Suppressor macrophage treated with lipopolysaccharide for 1 hour (primary cell): ENCODE results near the gene ARFGEF3.

Experiments
- DNase-seq, 3 donors: peaks; one replicate each; pipeline ENCODE4 v3.0.0-alpha.2; 2020 to 2022

Gene ARFGEF3

GRCh38 chr6:138242987-138243592 lies 81.4 kb downstream of the ARFGEF3 start:
- peak in 1 of 3 donors; percentile 9 for DNase-seq

GRCh38 chr6:138245751-138246150 lies 84.0 kb downstream of the ARFGEF3 start:
- no peak for DNase-seq

GRCh38 chr6:138246650-138247440 lies 85.1 kb downstream of the ARFGEF3 start:
- no peak for DNase-seq

- DNase-seq = no peak
These were observed 86.3 kb downstream of the ARFGEF3 start for GRCh38 chr6:138248011-138248410.

- no peak for DNase-seq
These were observed 87.1 kb downstream of the ARFGEF3 start for GRCh38 chr6:138248878-138249277.

GRCh38 chr6:138250053-138250452 lies 88.3 kb downstream of the ARFGEF3 start:
- DNase-seq = no peak

GRCh38 chr6:138250513-138251247 lies 88.9 kb downstream of the ARFGEF3 start:
- DNase-seq = no peak

- DNase-seq = no peak
These were observed 92.0 kb downstream of the ARFGEF3 start for GRCh38 chr6:138253731-138254130.

GRCh38 chr6:138255443-138255842 lies 93.7 kb downstream of the ARFGEF3 start:
- no peak for DNase-seq

GRCh38 chr6:138257638-138258040 lies 95.9 kb downstream of the ARFGEF3 start:
- no peak for DNase-seq

- no peak for DNase-seq
These were observed 96.5 kb downstream of the ARFGEF3 start for GRCh38 chr6:138258197-138258596.

- no peak for DNase-seq
These were observed 97.3 kb downstream of the ARFGEF3 start for GRCh38 chr6:138258991-138259390.

- no peak for DNase-seq
These were observed 99.5 kb downstream of the ARFGEF3 start for GRCh38 chr6:138261116-138261780.

GRCh38 chr6:138263963-138264362 lies 102.2 kb downstream of the ARFGEF3 start:
- DNase-seq = no peak

- DNase-seq = peak; percentile 17 to 21 (median 20)
These were observed 102.7 kb downstream of the ARFGEF3 start for GRCh38 chr6:138264372-138264880.

GRCh38 chr6:138266095-138266494 lies 104.4 kb downstream of the ARFGEF3 start:
- no peak for DNase-seq

GRCh38 chr6:138267971-138268895 lies 106.5 kb downstream of the ARFGEF3 start:
- DNase-seq = no peak

GRCh38 chr6:138271451-138271850 lies 109.7 kb downstream of the ARFGEF3 start:
- DNase-seq = no peak

GRCh38 chr6:138272533-138273315 lies 111.0 kb downstream of the ARFGEF3 start:
- DNase-seq = no peak

- no peak for DNase-seq
These were observed 114.2 kb downstream of the ARFGEF3 start for GRCh38 chr6:138275976-138276375.

GRCh38 chr6:138277835-138278234 lies 116.1 kb downstream of the ARFGEF3 start:
- no peak for DNase-seq
